Large intestine (tissue), 12 donors: ENCODE results near the gene RBM38. TPM values are rescaled to one million over a fixed set of nuclear protein-coding genes. Genes with fewer than 3 reads are reported as not detected.
A peak's percentile ranks its signal among the peaks of the same experiment; 100 is the strongest.
"Not testable (repeated sequence)": the region's sequence is repeated elsewhere in the genome, so short reads cannot be mapped to it uniquely, and the experiment has no call there.

Experiments
- DNase-seq, 2 donors: peaks; one replicate each; pipeline versions ENCODE4 v3.0.0 to v3.0.0-alpha.2; 2013
- H3K27ac ChIP-seq: one replicate; pipeline ENCODE4 v1.5.1; 2013; ENCODE audit warnings: low read length
- H3K27me3 ChIP-seq: 2 replicates; pipeline ENCODE4 v1.6.1; 2013; ENCODE audit warnings: low read length; ENCODE audit not compliant: control insufficient read depth, insufficient read depth
- H3K36me3 ChIP-seq: 2 replicates; pipeline ENCODE4 v1.6.1; 2013; ENCODE audit warnings: low read length; ENCODE audit not compliant: control insufficient read depth, insufficient read depth
- H3K4me1 ChIP-seq: one replicate; pipeline ENCODE4 v1.6.1; 2013; ENCODE audit warnings: low read length; ENCODE audit not compliant: control insufficient read depth, insufficient read depth
- H3K4me3 ChIP-seq: one replicate; pipeline ENCODE4 v1.5.1; 2013; ENCODE audit warnings: low read length
- H3K9me3 ChIP-seq: one replicate; pipeline ENCODE4 v1.6.1; 2013; ENCODE audit warnings: mild to moderate bottlenecking, low read depth, low read length, moderate library complexity; ENCODE audit not compliant: control insufficient read depth
- WGBS: methylation state at CpG from one replicate; pipeline ENCODE4 v1.1.5; 2013; ENCODE audit warnings: low lambda C conversion rate; ENCODE audit not compliant: insufficient coverage; 5-methylcytosine and 5-hydroxymethylcytosine counted together
- long read RNA-seq, 11 donors: transcript quantifications; one replicate each; lab custom pipeline, GENCODE V29; 2026
- polyA plus RNA-seq: library from polyadenylated mRNA; unstranded; fragments of 120-200 nt; gene quantifications from one replicate; pipeline ENCODE4 v1.2.1, GENCODE V29; 2013

Gene RBM38
- polyA plus RNA-seq: 19.7 TPM
- long read RNA-seq, donor 1, transcript RBM38-203 (4 exons, 2,382 nt): major isoform, 6 of 6 reads
- long read RNA-seq, donor 1, partial matches to known transcripts: 0 of 6 reads
- long read RNA-seq, donor 1, other reads (novel, unspliced or antisense): 0 of 6 reads
- long read RNA-seq, donor 2, transcript RBM38-203 (4 exons, 2,382 nt): major isoform, 11 of 14 reads
- long read RNA-seq, donor 2, partial matches to known transcripts: 0 of 14 reads
- long read RNA-seq, donor 2, other reads (novel, unspliced or antisense): 0 of 14 reads
- long read RNA-seq, donor 3, transcript RBM38-203 (4 exons, 2,382 nt): major isoform, 21 of 41 reads
- long read RNA-seq, donor 3, partial matches to known transcripts: 19 of 41 reads
- long read RNA-seq, donor 3, other reads (novel, unspliced or antisense): 0 of 41 reads
- long read RNA-seq, donor 4, partial matches to known transcripts: 0 of 2 reads
- long read RNA-seq, donor 4, other reads (novel, unspliced or antisense): 0 of 2 reads
- long read RNA-seq, donor 5, transcript RBM38-203 (4 exons, 2,382 nt): major isoform, 11 of 11 reads
- long read RNA-seq, donor 5, partial matches to known transcripts: 0 of 11 reads
- long read RNA-seq, donor 5, other reads (novel, unspliced or antisense): 0 of 11 reads
- long read RNA-seq, donor 6, transcript RBM38-203 (4 exons, 2,382 nt): major isoform, 8 of 21 reads
- long read RNA-seq, donor 6, partial matches to known transcripts: 12 of 21 reads
- long read RNA-seq, donor 6, other reads (novel, unspliced or antisense): 0 of 21 reads
- long read RNA-seq, donor 7, transcript RBM38-203 (4 exons, 2,382 nt): major isoform, 5 of 5 reads
- long read RNA-seq, donor 7, partial matches to known transcripts: 0 of 5 reads
- long read RNA-seq, donor 7, other reads (novel, unspliced or antisense): 0 of 5 reads
- long read RNA-seq, donor 8, transcript RBM38-203 (4 exons, 2,382 nt): major isoform, 11 of 31 reads
- long read RNA-seq, donor 8, partial matches to known transcripts: 17 of 31 reads
- long read RNA-seq, donor 8, other reads (novel, unspliced or antisense): 0 of 31 reads
- long read RNA-seq, donor 9, partial matches to known transcripts: 8 of 12 reads
- long read RNA-seq, donor 9, other reads (novel, unspliced or antisense): 0 of 12 reads
- long read RNA-seq, donor 10, transcript RBM38-203 (4 exons, 2,382 nt): major isoform, 10 of 13 reads
- long read RNA-seq, donor 10, partial matches to known transcripts: 0 of 13 reads
- long read RNA-seq, donor 10, other reads (novel, unspliced or antisense): 0 of 13 reads
- long read RNA-seq, donor 11, transcript RBM38-203 (4 exons, 2,382 nt): major isoform, 8 of 18 reads
- long read RNA-seq, donor 11, partial matches to known transcripts: 10 of 18 reads
- long read RNA-seq, donor 11, other reads (novel, unspliced or antisense): 0 of 18 reads

DNA sequence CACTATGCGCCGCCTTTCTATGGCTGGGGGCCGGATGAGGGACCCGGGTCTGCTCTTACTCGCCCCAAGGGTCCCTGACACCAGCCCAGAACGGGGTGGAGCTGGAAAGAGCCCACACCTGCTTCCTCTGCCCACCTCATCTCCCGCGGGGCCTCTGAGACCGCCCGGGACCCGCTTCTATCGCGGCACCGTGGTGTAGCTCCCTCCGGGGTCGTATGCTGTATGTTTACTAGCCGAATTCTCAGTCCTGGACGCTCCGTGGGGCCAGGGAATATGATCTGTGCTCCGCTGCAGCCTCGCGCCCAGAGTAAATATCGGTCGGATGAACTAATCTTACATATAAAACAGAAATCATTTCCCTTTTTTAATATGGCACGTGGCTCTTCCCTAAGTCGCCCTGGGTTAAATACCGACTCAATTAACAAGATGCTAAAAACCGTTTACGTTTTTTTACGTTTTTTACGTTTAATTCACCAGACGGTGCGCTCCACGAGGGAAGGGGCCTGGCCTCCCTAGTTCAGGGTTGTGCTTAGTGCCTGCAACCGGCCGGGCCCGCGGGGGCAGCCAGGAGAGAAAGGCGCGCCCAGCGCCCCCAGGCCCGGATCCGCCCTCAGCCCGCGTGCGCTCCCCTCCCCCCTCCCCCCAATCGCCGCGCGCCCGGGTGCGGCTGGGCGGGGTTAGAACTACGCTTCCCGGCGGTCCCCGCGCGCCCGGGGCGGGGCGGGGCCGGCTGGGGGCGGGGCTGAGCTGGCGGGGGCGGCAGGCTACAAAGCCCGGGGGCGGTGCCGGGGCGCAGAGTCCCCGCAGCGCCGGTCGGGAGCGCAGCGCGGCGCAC, at the start of gene RBM38:
Gene RBM38, plus strand, starts transcription at position 793 of the 835 bp plus-strand sequence. CDS start 186 bp downstream, outside the sequence.
- Histone ChIP-seq H3K9me3 (no peaks in the 10 kb centered on the region), H3K27ac (no peak within 1 kb of the TSS), H3K27me3 (no peaks in the 10 kb centered on the region), H3K36me3 (peaks cover 22% of the 10 kb centered on the region), H3K4me3 (peak within 1 kb of the TSS; percentile 50), H3K4me1 (peaks cover 15% of the 10 kb centered on the region)
- WGBS: 75% methylated on average over 2 of the region's 78 CpGs
- DNase-seq: peak; percentile 57 to 69

- Histone ChIP-seq H3K36me3 (no peaks in the 10 kb centered on the region), H3K27me3 (peaks cover 2% of the 10 kb centered on the region), H3K4me1 (no peaks in the 10 kb centered on the region), H3K27ac (no peak overlapping the region), H3K9me3 (no peaks in the 10 kb centered on the region), H3K4me3 (no peak overlapping the region)
- no peak for DNase-seq
- no CpG with 5 or more reads among the region's 2 CpGs for WGBS
Observed at GRCh38 chr20:57341663-57342062, 49.5 kb upstream of the RBM38 start.

GRCh38 chr20:57342829-57343228, 48.4 kb upstream of the RBM38 start:
- no peak for DNase-seq
- Histone ChIP-seq H3K9me3 (no peaks in the 10 kb centered on the region), H3K4me1 (no peaks in the 10 kb centered on the region), H3K27me3 (peaks cover 2% of the 10 kb centered on the region), H3K36me3 (no peaks in the 10 kb centered on the region), H3K4me3 (no peak overlapping the region), H3K27ac (no peak overlapping the region)
- WGBS: no CpG with 5 or more reads among the region's 2 CpGs

DNA sequence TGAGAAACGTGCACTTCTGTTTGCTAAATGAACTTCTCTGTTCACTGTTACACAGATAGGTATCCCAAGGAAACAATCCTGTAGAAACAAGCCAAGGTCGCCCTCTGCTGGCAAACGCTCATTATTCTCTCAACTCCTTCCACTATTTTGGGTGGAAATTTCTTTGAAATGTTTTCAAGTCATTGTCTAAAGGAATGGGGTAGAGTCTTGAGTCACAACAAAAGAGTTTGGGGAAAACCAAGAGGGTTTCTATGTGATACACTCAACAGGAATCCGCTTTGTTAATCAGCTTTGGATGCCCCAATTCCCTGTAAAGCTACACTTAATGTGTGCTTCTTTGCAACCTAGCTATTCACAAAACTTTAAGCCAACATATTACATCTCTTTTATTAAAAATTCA, 44.7 kb upstream of the RBM38 start:
- H3K27ac ChIP-seq: no peak overlapping the region
- 0% methylated on average over 1 of the region's 4 CpGs for WGBS
- peak; percentile 31 to 37 for DNase-seq

DNA sequence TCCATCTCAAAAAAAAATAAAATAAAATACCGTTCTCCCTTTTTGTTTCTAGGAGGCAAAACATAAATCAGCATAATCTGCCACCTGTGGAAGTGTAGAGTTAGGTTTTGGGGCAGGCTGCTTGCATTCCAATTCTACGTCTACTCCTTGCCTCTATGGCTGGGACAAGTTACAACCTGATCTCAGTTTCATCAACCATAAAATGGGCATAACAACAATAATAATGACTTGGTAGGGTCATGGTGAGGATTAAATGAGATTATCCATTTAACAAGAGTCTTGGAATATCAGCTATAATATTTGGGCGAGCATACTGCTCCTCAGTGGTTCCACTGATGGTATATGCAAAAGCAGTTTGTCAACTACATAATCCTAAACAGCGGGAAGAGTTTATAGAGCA, 43.8 kb upstream of the RBM38 start:
- H3K27ac ChIP-seq: no peak overlapping the region
- no peaks in the 10 kb centered on the region for H3K36me3 ChIP-seq
- H3K4me1 ChIP-seq: peaks cover 7% of the 10 kb centered on the region
- H3K4me3 ChIP-seq: no peak overlapping the region
- WGBS: 70% methylated on average over 1 of the region's 4 CpGs
- no peaks in the 10 kb centered on the region for H3K9me3 ChIP-seq
- H3K27me3 ChIP-seq: peaks cover 2% of the 10 kb centered on the region
- no peak for DNase-seq

More for the DNA sequence above, 44.7 kb upstream of the RBM38 start:
- peaks cover 2% of the 10 kb centered on the region for H3K27me3 ChIP-seq
- H3K4me1 ChIP-seq: no peaks in the 10 kb centered on the region
- no peak overlapping the region for H3K4me3 ChIP-seq
- H3K36me3 ChIP-seq: no peaks in the 10 kb centered on the region
- H3K9me3 ChIP-seq: no peaks in the 10 kb centered on the region

DNA sequence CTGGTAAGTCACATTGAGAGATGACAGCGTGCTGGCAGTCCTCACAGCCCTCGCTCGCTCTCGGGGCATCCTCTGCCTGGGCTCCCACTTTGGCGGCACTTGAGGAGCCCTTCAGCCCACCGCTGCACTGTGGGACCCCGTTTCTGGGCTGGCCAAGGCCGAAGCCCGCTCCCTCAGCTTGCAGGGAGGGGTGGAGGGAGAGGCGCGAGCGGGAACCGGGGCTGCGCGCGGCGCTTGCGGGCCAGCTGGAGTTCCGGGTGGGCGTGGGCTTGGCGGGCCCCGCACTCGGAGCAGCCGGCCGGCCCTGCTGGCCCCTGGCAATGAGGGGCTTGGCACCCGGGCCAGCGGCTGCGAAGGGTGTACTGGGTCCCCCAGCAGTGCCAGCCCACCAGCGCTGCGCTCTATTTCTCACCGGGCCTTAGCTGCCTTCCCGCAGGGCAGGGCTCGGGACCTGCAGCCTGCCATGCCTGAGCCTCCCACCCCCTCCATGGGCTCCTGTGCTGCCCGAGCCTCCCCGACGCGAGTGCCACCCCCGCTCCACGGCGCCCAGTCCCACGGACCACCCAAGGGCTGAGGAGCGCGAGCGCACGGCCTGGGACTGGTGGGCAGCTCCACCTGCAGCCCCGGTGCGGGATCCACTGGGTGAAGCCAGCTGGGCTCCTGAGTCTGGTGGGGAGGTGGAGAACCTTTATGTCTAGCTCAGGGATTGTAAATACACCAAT, 42.8 kb upstream of the RBM38 start:
- H3K36me3 ChIP-seq, H3K4me3 ChIP-seq, H3K27ac ChIP-seq, H3K27me3 ChIP-seq, H3K9me3 ChIP-seq, H3K4me1 ChIP-seq, DNase-seq: not testable (repeated sequence)
- no CpG with 5 or more reads among the region's 47 CpGs for WGBS

DNA sequence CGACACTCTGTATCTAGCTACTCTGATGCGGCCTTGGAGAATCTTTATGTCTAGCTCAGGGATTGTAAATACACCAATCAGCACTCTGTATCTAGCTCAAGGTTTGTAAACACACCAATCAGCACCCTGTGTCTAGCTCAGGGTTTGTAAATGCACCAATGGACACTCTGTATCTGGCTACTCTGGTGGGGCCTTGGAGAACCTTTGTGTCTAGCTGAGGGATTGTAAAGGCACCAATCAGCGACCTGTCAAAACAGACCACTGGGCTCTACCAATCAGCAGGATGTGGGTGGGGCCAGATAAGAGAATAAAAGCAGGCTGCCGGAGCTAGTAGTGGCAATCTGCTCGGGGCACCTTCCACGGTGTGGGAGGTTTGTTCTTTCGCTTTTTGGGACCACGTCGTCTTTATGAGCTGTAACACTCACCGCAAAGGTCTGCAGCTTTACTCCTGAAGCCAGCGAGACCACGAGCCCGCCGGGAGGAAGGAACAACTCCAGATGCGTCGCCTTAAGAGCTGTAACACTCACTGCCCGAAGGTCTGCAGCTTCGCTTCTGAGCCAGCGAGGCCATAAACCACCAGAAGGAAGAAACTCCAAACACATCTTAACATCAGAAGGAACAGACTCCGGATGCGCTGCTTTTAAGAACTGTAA, 42.1 kb upstream of the RBM38 start:
- H3K4me1 ChIP-seq, H3K9me3 ChIP-seq, H3K27ac ChIP-seq, H3K4me3 ChIP-seq, DNase-seq, H3K27me3 ChIP-seq: not testable (repeated sequence)
- WGBS: no CpG with 5 or more reads among the region's 21 CpGs
- H3K36me3 ChIP-seq: peaks cover 13% of the 10 kb centered on the region

DNA sequence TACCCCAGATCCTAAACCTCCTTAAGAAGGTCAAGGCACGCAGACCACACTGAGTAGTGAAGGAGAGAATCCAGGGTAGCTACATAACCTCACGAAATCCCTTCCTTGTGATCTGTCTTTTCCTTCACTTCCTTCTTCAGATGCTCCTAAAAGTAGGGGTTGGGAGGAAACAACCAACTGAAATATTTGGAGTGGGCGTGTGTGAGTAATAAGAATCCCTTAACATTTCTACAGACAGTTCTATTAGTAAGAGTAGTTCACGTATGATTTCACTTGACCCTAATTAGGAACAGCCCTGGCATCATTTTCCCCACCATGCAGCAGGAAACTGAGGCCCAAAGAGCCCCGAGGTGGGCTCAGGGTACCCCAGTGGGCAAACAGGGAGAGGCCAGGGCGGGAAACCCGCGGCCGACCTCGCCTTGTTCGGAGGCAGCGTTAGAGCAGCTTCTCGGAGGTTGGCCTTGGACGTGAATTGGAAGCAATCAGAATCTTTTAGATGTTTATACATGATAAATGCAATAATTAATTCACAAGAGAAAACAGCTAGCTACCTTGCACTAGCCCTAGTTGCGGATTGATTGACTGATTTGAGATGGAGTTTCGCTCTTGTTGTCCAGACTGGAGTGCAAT, 41.0 kb upstream of the RBM38 start:
- no CpG with 5 or more reads among the region's 16 CpGs for WGBS

More for the DNA sequence above, 41.0 kb upstream of the RBM38 start:
- Histone ChIP-seq H3K36me3 (peaks cover 21% of the 10 kb centered on the region), H3K27me3 (peaks cover 2% of the 10 kb centered on the region), H3K9me3 (no peaks in the 10 kb centered on the region), H3K4me1 (peaks cover 8% of the 10 kb centered on the region), H3K27ac (no peak overlapping the region), H3K4me3 (no peak overlapping the region)
- DNase-seq: no peak
